GM19025 (cell line): ENCODE results near the gene TYMS.

Source experiments
- ATAC-seq: cut with Tn5 transposase; IDR thresholded peaks from one replicate; pipeline ENCODE4 v1.9.1; 2021; ENCODE audit warnings: mild to moderate bottlenecking, low read depth, moderate library complexity; ENCODE audit not compliant: unreplicated experiment

TYMS gene

GRCh38 chr18:657311-658000 is at the start of gene TYMS:
TSS of gene TYMS (plus strand) at chr18:657653. CDS start at chr18:657743, 90 bp downstream.
- ATAC-seq, result peak; percentile 37

GRCh38 chr18:607930-608329 is 49.5 kb upstream of the TYMS start:
- no peak for ATAC-seq

GRCh38 chr18:610214-610928 is 47.1 kb upstream of the TYMS start:
- ATAC-seq, result no peak

- no peak for ATAC-seq
Measured at GRCh38 chr18:612156-612555, 45.3 kb upstream of the TYMS start.

- no peak for ATAC-seq
Measured at GRCh38 chr18:614193-614592, 43.3 kb upstream of the TYMS start.

- ATAC-seq, result no peak
Measured at GRCh38 chr18:615092-615521, 42.3 kb upstream of the TYMS start.

- ATAC-seq, result no peak
Measured at GRCh38 chr18:615773-616172, 41.7 kb upstream of the TYMS start.

- no peak for ATAC-seq
Measured at GRCh38 chr18:616380-616995, 41.0 kb upstream of the TYMS start.

GRCh38 chr18:617970-618504 is 39.4 kb upstream of the TYMS start:
- ATAC-seq, result no peak

GRCh38 chr18:618618-619017 is 38.8 kb upstream of the TYMS start:
- ATAC-seq, result no peak

GRCh38 chr18:621291-622043 is 36.0 kb upstream of the TYMS start:
- no peak for ATAC-seq

- no peak for ATAC-seq
Measured at GRCh38 chr18:622289-622688, 35.2 kb upstream of the TYMS start.

- peak; percentile 49 for ATAC-seq
Measured at GRCh38 chr18:623761-624620, 33.5 kb upstream of the TYMS start.

- no peak for ATAC-seq
Measured at GRCh38 chr18:627231-627630, 30.2 kb upstream of the TYMS start.

- no peak for ATAC-seq
Measured at GRCh38 chr18:629269-630150, 27.9 kb upstream of the TYMS start.

GRCh38 chr18:631560-631959 is 25.9 kb upstream of the TYMS start:
- ATAC-seq, result no peak

GRCh38 chr18:634551-635045 is 22.9 kb upstream of the TYMS start:
- ATAC-seq, result no peak

- no peak for ATAC-seq
Measured at GRCh38 chr18:635171-635570, 22.3 kb upstream of the TYMS start.

GRCh38 chr18:641224-641623 is 16.2 kb upstream of the TYMS start:
- ATAC-seq, result no peak
